Activated CD4-positive, alpha-beta T cell treated with anti-CD3 and anti-CD28 coated beads, Interleukin-2, Interleukin-6, amounts not matched to agents 100 ng/mL and 50 ng/mL, durations not matched to agents 16 hours and 8 hours (primary cell): ENCODE data around the gene ACSM3.
A peak's percentile ranks its signal among the peaks of the same experiment; 100 is the strongest.
"Not testable (repeated sequence)": the region's sequence is repeated elsewhere in the genome, so short reads cannot be mapped to it uniquely, and the experiment has no call there.

ENCODE experiments used
- DNase-seq: peaks from one replicate; pipeline ENCODE4 v3.0.0-alpha.2; 2020

Gene ACSM3, protein sequence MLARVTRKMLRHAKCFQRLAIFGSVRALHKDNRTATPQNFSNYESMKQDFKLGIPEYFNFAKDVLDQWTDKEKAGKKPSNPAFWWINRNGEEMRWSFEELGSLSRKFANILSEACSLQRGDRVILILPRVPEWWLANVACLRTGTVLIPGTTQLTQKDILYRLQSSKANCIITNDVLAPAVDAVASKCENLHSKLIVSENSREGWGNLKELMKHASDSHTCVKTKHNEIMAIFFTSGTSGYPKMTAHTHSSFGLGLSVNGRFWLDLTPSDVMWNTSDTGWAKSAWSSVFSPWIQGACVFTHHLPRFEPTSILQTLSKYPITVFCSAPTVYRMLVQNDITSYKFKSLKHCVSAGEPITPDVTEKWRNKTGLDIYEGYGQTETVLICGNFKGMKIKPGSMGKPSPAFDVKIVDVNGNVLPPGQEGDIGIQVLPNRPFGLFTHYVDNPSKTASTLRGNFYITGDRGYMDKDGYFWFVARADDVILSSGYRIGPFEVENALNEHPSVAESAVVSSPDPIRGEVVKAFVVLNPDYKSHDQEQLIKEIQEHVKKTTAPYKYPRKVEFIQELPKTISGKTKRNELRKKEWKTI

DNA sequence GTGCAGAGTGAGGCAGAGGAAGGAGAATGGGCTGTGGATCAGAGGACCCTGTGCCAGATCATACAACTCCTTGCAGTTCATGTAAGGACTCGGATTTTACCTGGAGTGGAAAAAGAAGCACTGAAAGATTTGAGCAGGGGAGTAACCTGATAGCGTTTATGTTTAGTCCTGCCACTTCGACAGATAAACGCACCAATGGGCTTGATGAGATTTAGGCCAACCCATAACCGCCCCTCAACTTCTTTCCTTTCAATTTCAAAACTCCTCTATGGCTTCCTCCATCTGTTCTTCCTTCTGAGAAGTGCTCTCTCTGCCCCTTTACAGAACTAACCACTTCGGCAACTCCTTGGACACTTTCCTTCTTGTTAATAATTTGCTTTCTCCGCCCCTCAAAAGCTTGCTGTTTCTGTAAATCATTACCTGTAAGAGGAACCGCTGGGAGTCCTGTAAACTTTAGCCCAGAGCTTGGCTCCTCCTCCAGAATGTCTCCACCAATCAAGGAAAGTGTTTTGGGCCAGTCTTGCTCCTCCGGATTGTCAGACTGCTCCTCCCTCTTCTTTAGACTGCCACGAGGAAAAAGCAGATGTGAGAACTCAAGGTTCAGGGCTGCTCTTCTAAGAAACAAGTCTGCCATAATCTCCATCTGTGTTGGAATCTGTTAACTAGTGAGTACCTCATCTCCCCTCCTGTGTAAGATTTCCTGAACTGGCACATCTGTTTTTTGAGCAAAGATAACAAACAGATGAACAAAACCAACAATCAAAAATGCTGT, at the start of gene ACSM3:
Gene ACSM3, plus strand, starts transcription at position 554 of the 772 bp plus-strand sequence. CDS start 6,021 bp downstream, outside the sequence.
- peak; percentile 76 for DNase-seq

DNA sequence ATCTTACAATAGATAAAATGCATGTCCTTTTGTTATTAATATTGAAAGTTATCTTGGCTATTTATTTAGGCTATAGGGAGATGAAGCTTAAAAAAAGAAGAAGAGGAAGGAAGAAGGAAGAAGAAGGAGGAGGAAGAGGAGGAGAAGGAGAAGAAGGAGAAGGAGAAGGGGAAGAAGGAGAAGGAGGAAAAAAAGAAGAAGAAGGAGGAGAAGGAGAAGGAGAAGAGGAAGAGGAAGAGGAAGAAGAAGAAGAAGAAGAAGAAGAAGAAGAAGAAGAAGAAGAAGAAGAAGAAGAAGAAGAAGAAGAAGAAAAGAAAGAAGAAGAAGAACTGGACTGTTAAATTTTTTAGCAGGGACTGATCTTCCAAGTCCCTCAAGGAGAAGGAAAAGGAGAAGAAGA, 46.1 kb upstream of the ACSM3 start:
- not testable (repeated sequence) for DNase-seq

DNA sequence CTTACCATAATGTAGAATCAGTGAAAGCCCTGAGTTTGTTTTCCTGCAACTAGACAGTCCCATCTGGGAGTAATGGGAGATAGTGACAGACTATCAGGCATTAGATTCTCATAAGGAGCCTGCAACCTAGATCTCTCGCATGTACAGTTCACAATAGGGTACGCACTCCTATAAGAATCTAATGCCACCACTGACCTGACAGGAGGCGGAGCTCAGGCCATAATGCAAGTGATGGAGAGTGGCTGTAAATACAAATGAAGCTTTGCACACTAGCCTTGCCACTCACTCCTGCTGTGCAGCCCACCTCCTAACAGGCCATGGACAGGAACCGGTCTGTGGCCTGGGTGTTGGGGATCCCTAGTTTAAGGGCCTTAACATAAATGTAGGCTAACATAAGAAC, 43.6 kb upstream of the ACSM3 start:
- DNase-seq: no peak

DNA sequence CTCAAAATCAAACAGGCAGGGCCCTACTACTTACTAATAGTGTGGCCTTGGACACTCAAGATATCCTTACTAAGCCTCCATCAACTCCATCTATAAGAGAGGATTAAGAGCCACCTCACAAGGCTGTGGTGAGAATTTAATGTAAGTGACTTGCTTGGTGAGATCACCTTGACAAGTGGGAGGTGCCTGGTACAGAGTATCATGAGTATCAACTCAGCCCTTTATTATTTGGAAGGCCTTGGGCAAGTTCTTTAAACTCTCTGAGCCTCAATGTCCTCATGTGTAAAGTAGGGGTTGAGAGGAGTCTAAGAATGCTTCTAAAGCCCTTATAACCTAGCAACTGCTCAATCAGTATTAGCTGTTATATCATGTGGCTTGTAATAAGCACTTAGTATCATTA, 37.2 kb upstream of the ACSM3 start:
- no peak for DNase-seq

DNA sequence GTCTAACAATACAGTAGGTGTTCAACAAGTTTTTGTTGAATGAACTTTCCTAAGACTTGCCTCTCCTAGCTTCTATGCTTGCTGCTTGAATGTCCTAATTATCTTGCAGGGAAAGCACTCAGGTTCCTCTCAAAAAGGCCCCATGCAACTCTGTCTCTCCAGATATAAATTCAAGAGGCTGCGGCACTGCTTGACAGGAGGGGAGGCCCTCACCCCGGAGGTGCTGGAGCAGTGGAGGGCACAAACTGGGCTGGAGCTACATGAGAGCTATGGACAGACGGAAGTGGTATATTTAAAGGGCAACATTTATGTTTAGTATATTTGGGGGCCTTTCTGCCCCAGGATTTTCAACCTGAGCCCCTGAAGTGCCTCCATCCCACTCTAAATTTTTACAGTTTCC, 36.6 kb upstream of the ACSM3 start:
- DNase-seq: no peak

DNA sequence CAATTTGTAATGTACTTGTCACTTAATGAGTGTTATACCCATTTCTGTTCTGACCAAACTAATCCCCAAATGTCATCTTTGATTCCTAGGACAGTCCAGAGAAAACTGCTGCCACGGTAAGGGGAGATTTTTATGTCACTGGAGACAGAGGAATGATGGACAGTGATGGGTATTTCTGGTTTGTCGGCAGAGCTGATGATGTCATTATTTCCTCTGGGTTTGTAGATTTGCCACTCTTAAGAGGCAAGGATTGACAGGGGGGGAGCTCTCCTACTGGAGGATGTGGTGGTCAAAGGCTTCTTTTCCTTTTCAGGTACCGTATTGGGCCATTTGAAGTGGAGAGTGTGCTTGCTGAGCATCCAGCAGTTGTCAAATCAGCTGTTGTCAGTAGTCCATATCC, 34.7 kb upstream of the ACSM3 start:
- no peak for DNase-seq

DNA sequence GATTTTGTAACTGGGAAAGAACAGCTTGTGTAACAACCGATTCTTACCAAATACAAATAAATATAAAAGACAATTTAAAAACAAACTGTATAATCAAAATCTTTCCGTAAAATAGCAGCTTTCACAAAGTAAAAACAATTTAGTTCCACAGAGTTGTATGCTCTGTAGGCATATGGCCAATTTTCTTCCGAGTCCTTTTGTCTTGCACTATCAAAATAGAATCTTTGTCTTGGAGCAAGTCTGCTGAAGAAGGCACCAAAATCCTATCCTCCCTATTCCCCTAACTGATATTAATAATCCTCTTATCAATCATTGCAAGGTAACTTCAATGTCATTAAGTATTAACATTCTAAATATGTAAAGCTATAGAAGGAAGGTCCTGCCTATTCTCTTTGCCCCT, 29.8 kb upstream of the ACSM3 start:
- DNase-seq: no peak

DNA sequence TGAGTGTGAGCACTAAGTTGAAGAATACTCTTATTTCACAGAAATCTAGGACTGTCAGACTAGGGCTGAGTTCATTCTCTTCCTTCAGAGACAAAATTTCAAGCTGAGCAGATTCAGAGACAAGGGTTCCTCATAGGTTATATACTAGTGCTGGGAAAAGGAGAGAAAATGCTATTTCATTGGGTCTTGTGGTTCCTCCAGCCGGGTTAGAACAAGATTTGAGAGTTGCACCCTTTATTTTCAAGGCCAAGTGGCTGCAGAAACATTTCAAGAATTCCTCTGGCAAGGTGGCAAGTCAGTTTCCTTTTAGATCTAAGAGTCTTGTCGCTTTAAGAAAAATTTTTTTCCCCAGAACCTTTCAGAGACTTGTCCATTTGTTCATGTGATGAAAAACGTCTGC, 29.0 kb upstream of the ACSM3 start:
- DNase-seq: no peak

DNA sequence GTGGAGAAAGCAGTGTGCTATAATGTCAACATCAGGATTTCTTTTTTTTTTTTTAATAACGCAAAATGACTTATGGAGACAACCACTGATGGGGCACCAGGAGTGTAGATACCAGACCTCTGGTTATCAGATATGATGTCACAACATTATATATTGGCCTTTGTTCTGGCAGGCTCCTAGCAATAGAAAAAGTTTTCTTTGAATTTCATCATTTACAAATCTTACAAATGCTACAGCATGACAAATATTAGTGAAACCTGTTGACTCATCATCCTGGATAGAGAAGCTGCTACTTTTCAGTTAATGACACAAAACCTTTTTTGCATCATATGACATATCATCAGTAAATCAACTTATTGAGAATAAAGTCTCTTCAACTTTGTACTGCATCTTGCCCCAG, 28.3 kb upstream of the ACSM3 start:
- peak; percentile 15 for DNase-seq

DNA sequence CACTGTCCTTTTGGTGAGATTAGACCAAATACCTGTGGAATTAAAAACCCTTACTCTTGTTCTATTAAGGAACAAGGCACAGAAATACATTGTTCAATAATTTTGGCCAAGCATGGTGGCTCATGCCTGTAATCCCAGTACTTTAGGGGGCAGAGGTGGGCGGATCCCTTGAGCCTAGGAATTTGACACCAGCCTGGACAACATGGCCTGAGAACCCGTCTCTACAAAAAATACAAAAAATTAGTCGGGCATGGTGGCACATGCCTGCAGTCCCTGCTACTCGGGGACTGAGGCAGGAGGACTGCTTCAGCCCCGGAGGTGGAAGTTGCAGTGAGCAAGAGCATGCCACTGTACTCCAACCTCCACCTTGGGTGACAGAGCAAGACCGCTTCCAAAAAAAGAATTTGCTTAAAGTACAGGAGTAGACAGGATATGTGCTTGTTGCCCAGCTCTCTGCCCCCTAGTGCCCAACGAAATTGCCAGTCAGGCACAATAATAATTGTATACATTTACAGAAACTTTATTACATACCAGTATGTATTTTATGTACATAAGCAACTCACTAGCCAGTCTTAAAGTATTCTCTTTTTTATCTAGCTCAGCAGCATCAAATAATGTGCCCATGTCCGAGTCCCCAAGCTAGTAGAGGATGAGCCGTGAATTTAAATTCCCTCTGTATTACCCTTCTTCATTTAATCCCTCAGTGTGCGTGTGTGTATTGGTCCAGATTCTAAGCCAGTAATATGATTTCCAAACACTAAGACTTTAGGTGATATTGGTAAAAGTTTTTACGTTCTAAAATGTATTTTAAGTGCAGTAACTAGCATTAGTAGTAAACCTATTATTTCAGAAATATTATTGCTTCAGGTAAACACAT, 23.6 kb upstream of the ACSM3 start:
- peak; percentile 37 for DNase-seq

DNA sequence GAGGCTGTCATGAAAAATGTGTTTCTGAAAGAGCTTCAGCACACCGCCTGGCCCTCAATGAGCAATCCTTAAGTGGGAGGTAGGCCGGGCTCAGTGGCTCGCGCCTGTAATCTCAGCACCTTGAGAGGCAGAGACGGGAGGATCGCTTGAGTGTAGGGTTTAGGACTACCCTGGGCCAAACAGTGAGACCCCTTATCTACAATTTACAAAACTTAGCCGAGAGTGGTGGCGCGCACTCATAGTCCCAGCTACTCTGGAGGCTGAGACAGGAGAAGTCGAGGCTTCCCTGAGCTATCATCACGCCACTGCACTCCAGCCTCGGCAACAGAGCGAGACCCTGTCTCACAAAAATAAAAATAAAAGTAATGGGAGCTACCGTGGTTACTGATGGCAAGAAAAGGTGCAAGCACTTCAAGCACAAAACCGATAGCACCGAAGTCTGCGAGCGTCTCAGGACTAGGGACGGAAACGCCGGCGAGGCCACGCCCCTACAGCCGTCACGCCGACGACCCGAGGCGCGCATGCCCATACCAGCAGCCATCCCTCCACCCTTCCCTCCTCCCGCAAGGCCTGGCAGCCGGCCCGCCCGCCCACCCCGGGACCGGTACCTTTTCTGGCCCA, 22.8 kb upstream of the ACSM3 start:
- peak; percentile 92 for DNase-seq

DNA sequence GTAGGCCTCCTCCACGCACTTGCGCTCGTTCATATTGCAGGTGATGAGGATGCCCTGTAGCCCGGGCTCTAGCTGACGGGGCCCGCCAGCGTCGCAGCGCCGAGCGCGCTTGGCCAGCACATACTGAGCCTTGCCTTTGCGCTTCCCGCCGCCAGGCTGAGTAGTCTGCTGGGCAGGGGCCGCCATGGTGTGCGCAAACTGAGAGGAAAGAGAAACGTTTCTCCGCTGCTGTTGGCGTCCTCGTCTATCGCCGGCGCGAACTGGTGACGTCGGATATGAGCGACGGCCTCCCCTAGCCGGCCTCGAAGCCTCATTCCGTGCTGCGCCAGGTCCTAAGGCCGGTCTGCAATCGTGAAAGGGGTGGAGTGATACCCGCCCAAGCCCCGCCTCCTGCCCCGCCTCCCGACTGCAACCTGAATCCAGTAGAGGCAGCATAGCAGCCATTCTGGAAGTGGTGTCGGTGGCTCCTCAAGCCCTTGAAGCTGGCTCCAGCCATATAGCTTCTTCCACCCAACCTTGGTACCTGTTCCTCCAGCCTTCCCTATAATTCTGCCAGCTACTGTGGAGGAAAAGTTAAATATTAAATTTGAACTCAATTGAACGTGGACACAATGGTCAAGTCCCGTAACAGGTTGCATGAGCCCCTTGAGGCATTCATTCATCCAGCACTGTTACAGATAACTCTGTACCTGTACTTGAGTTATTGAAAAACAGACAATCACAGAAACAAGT, 22.1 kb upstream of the ACSM3 start, which contains the start of gene THUMPD1:
Gene THUMPD1, minus strand, starts transcription at position 265 of the 732 bp plus-strand sequence. Its CDS starts 79 bp downstream, at position 186.
- peak; percentile 98 for DNase-seq

DNA sequence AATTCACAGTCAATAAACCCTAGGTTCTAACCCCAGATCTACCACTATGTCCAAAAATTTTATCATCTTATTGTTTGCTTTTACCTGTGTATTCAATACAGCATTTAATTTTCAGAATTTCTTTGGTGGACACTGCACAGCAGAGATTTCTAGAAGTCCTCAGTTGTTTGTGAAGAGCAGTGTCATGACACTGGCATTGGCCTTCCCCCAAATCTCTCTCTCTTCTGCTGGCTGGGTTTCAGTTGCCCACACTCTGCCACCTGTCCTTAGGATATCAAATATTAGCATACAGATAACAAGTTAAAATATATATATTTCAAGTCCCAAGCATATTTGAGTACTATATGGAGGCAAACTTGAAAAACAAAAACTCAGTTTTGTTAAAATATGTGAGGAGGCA, 20.2 kb upstream of the ACSM3 start:
- DNase-seq: no peak

DNA sequence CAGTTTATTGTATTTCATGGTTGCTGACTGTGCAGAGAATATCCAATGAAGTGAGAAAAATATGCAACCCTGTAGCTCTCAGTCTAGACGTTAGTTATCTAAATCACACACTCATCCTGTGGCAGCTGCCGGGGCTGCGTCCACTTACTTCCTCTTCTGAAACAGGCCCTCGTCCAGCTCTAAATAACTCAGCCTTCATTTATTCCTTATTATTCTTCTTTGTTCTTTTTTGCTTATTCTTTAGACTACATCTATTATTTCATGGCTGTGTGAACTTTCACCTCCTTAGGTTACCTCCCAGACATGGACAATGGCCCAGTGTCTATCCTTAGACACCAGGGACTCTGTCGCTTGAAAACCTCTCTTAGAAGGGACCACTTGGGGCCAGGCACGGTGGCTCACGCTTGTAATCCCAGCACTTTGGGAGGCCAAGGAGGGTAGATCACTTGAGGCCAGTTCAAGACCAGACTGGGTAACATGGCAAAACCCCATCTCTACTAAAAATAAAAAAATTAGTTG, 18.8 kb upstream of the ACSM3 start:
- DNase-seq: no peak

DNA sequence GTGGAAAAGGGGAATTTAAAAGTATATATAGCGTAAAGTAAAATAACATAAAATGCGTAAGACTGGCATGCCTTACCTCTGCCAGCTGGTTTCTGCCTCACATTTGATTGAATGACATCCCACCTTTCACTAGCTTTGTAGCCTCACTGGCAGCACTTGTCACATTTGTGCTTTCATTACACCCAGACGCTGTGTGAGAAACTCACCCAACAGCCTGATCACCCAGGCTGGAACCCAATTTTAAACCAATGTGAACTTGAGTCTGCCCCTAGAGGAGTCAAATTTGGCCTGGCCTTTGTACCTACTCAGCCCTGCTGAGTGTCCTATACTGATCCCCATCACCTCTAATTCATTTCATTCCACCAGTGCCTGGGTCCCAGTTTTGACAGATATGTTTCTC, 17.4 kb upstream of the ACSM3 start:
- no peak for DNase-seq

DNA sequence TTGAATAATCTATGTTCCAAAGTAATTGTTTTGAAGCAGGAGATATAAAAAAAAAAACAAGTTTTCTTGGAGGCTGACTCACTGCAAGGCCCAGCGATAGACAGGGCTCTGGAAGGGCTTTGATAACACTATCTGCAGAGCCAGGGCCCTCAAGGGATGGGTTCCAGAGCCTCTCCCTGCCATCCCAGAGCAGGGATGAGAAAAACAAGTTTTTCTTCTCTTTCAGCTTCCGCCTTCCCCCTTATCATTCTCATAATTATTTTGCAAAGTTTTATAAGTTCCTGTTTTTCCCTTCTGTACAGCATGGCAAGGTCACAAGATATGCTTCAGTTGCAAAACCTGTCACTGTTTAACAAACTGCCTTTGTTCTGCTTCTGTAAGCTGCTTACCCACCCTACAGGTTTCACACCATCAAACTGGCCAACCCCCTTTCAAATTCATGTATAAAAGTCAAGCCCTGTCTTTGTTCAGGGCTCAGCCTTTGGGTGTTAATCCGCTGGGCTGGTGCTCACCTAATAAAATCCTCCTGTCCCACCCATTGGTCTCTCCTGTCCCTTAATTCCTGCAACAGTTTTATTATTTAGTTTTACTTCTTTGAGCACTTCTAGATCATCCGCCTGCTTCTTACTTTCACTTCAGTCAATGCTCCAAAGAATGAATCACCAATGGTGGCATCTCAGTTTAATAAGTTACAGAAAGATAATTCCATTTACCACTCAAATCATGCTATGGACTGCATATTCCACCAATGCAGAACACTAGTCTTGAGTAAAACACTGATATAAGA, 16.6 kb upstream of the ACSM3 start:
- no peak for DNase-seq

DNA sequence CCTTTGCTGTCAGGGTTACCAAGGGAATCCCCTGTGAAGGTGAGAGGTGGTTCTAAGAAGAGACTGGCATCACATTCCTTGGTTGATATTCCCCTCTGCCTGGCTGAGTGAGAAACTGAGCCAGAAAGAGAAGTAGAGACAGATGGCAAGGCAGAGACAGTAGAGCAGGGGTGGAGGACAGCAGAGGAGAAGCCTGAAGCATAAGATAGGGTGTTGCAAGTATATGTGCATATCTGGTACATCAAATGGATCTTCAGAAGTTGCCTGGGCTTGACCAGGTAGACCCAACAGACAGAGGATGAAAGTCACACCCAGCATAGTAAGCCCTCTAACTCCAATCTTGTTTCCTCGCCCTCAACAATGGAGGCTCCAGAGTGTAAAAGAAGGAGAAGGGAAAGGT, 14.3 kb upstream of the ACSM3 start:
- no peak for DNase-seq

DNA sequence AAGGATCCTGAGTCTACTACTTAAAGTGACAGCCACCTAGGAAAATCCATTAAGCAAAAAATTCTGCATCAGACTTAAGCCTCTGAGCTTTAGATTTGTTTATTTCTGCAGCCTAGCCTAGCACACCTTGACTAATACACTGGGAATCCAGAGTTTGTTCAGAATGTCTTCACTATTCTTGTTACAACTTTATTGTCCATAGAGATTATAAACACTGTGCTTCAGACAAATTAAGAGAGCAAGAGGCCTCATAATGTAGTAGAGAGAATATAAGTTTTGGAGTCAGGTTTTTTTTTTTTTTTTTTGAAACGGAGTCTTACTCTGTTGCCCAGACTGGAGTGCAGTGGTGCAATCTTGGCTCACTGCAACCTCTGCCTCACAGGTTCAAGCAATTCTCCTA, 13.3 kb upstream of the ACSM3 start:
- DNase-seq: no peak

DNA sequence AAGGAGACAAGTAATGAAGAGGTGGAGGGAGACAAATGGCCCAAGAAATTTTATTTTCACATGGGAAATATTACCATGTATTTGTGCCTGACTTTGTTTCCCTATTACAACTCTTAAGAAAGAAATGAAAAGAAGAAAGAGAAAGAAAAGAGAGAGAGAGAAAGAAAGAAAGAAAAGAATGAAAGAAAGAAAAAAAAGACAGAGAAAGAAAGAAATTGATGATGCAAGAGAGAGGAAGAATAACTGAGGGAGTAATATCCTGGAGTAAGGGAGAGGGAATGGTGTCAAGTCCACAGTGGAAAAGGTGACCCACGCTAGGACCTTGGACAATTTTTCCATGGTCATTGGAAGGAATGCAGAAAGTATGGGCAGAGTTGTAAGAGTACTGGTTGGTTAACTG, 10.1 kb upstream of the ACSM3 start:
- no peak for DNase-seq

DNA sequence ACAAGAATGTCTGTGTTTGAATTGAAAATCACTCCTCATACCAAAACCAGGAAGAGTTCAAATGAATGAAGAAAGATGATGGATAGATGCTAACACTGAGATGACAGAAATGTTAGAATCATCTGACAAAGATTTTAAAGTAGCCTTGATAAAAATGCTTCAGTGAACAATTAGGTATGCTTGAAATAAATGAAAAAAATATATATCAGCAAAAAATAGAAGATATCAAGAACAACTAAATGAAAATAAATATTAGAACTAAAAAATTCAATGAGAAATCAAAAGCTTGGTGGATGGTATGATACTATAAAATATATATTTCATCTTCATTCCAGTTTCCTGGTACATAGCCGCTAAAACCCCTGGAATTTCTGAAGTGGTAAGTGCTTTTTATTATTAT, 8.6 kb upstream of the ACSM3 start:
- DNase-seq: no peak
